Measurements from ENCODE around the gene RAPH1. TPM values are rescaled to one million over a fixed set of nuclear protein-coding genes. Genes with fewer than 3 reads are reported as not detected.

RAPH1 gene
- 33.6 and 33.8 TPM in 2 replicates for total RNA-seq (2014; rRNA removed; shearing (Covaris generic))
- polyA plus RNA-seq (2014; cell fraction: nucleus; rRNA removed) = 7.7 and 10.9 TPM in 2 replicates

GRCh38 chr2:203535078-203535783 lies at the start of gene RAPH1:
TSS of gene RAPH1 (minus strand) at chr2:203535301. CDS start at chr2:203495353, 39,948 bp downstream.
- DNase-seq (ENCODE audit: extremely low read depth, low read depth) = peak; percentile 88

GRCh38 chr2:203584784-203585183 lies 49.7 kb upstream of the RAPH1 start:
- no peak for DNase-seq (ENCODE audit: extremely low read depth, low read depth)

- no peak for DNase-seq (ENCODE audit: extremely low read depth, low read depth)
Measured at GRCh38 chr2:203583701-203584100, 48.6 kb upstream of the RAPH1 start.

- no peak for DNase-seq (ENCODE audit: extremely low read depth, low read depth)
Measured at GRCh38 chr2:203583084-203583695, 48.1 kb upstream of the RAPH1 start.

GRCh38 chr2:203582468-203582867 lies 47.4 kb upstream of the RAPH1 start:
- DNase-seq (ENCODE audit: extremely low read depth, low read depth) = no peak

GRCh38 chr2:203580844-203581243 lies 45.7 kb upstream of the RAPH1 start:
- no peak for DNase-seq (ENCODE audit: extremely low read depth, low read depth)

- DNase-seq (ENCODE audit: extremely low read depth, low read depth) = no peak
Measured at GRCh38 chr2:203579730-203580129, 44.6 kb upstream of the RAPH1 start.

GRCh38 chr2:203578759-203579643 lies 43.9 kb upstream of the RAPH1 start:
- no peak for DNase-seq (ENCODE audit: extremely low read depth, low read depth)

GRCh38 chr2:203574824-203575223 lies 39.7 kb upstream of the RAPH1 start:
- DNase-seq (ENCODE audit: extremely low read depth, low read depth) = no peak

- DNase-seq (ENCODE audit: extremely low read depth, low read depth) = no peak
Measured at GRCh38 chr2:203572316-203572715, 37.2 kb upstream of the RAPH1 start.

GRCh38 chr2:203569677-203570316 lies 34.7 kb upstream of the RAPH1 start:
- DNase-seq (ENCODE audit: extremely low read depth, low read depth) = no peak

- no peak for DNase-seq (ENCODE audit: extremely low read depth, low read depth)
Measured at GRCh38 chr2:203567691-203568090, 32.6 kb upstream of the RAPH1 start.

GRCh38 chr2:203566161-203566560 lies 31.1 kb upstream of the RAPH1 start:
- DNase-seq (ENCODE audit: extremely low read depth, low read depth) = no peak

GRCh38 chr2:203565076-203565475 lies 30.0 kb upstream of the RAPH1 start:
- no peak for DNase-seq (ENCODE audit: extremely low read depth, low read depth)

GRCh38 chr2:203562268-203562667 lies 27.2 kb upstream of the RAPH1 start:
- DNase-seq (ENCODE audit: extremely low read depth, low read depth) = no peak

GRCh38 chr2:203559641-203560040 lies 24.5 kb upstream of the RAPH1 start:
- no peak for DNase-seq (ENCODE audit: extremely low read depth, low read depth)

- DNase-seq (ENCODE audit: extremely low read depth, low read depth) = no peak
Measured at GRCh38 chr2:203553784-203554183, 18.7 kb upstream of the RAPH1 start.

GRCh38 chr2:203551778-203552177 lies 16.7 kb upstream of the RAPH1 start:
- DNase-seq (ENCODE audit: extremely low read depth, low read depth) = no peak

GRCh38 chr2:203550266-203550665 lies 15.2 kb upstream of the RAPH1 start:
- no peak for DNase-seq (ENCODE audit: extremely low read depth, low read depth)

GRCh38 chr2:203549406-203549805 lies 14.3 kb upstream of the RAPH1 start:
- no peak for DNase-seq (ENCODE audit: extremely low read depth, low read depth)

GRCh38 chr2:203548887-203549286 lies 13.8 kb upstream of the RAPH1 start:
- DNase-seq (ENCODE audit: extremely low read depth, low read depth) = no peak
